ENCODE measurements around the gene ARHGEF37.
"Not testable (repeated sequence)": the region's sequence is repeated elsewhere in the genome, so short reads cannot be mapped to it uniquely, and the experiment has no call there.

The ARHGEF37 gene

DNA sequence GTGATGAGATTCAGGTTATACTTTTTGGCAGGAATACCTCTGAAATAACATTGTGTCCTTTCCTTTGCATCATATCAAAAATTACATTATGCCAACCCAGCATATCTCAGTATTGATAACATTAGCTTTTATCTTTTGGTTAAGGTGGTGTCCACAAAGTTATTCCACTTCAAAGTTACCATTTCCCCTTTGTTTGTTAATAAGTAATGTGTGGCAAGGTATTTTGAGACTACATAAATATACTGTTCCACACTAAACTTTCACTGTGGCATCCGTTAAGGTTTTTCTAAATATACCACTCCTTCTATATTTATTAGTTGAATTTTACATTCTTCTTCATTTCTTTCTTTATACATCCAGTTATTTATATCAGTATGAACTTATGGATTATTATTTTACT, 14.1 kb upstream of the ARHGEF37 start:
- DNase-seq: no peak

DNA sequence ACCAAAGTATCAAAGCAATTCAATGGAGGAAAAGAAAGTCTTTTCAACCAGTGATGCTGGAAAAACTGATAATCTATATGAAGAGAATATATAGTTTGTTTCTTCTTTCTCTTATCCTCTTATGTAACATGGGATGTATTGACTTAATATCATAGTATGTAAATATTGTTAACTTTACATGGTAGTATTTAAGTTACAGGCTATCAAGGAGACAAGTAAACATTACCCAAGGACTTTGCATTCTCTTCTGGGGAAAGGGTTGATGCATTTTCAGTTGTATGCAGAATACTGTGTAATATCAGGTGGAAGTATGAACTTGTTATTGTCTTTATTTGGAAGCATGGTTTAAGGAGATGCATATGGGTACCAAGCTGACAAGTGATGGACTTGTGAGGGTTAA, 9.1 kb upstream of the ARHGEF37 start:
- no peak for DNase-seq

DNA sequence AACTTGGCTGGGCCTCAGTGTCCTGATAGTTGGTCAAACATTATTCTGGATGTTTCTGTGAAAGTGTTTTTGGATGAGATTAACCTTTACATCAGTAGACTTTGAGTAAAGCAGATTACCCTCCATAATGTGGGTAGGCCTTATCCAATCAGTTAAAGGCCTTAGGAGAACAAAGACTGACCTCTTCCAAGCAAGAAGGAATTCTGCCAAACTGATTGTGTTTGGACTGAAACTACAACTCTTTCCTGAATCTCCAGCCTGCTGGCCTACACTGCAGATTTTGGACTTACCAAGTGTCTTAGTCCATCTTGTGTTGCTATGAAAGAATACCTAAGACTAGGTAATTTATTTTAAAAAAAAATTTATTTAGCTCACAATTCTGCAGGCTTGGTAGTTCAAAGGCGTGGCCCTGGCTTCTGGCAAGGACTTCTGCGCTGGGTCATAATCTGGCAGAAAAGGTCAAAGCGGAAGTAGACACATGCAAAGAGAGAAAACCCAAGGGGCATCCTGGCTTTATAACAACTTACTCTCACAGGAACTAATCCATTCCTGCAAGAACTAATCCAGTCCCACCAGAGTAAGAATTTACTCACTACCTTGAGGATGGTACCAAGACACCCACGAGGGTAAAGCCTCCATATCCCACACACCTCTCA, 8.6 kb upstream of the ARHGEF37 start:
- no peak for DNase-seq

DNA sequence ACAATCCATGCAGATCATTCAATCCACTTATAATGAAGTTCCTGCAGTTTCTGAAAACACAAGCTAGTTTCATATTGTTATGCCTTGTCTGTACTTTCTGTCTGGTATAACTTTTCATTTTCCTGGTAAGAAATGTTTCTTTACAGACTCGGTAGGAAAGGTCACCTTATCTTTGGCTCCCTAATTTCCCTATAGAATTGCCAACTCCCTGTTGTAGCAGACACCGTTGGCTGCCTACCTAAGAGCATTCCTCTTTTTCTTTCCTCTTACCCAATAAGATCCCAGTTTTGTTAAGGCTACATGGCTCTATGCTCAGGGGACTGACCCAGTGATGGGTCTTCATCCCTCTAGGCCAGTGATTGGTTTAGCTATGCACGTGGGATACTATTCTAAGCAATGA, 6.2 kb upstream of the ARHGEF37 start:
- DNase-seq: no peak

DNA sequence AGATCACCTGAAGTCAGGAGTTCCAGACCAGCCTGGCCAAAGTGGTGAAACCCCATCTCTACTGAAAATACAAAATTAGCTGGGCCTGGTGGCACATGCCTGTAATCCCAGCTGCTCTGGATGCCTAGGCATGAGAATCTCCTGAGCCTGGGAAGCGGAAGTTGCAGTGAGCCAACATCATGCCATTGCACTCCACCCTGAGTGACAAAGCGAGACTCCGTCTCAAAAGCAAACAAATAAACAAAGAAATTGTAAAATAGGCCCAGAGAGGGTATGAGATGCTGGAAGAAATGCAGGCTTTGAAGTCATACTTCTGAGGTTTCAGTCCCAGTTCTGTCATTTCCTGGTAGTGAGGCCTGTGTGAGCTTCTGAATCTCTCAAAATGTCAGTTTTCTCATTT, 5.3 kb upstream of the ARHGEF37 start:
- DNase-seq: no peak

DNA sequence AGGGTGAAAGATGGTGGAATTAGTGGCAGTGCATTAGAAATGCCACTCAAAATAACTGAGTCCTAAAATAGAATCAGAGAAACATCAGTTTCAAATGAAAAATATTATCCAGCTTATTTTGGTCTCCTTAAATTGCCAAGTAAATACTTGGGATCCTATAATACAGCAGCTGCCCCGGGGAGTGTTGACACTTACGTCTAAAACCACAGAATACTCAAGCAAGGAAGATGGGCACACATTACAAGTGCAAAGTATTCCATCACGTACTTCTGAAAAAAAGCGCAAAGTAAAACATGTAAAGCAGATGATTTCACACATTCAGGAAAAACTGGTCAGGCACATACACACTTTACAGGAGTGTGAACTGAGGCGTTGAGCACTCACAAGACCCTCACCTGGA, 2.4 kb upstream of the ARHGEF37 start:
- DNase-seq: no peak

DNA sequence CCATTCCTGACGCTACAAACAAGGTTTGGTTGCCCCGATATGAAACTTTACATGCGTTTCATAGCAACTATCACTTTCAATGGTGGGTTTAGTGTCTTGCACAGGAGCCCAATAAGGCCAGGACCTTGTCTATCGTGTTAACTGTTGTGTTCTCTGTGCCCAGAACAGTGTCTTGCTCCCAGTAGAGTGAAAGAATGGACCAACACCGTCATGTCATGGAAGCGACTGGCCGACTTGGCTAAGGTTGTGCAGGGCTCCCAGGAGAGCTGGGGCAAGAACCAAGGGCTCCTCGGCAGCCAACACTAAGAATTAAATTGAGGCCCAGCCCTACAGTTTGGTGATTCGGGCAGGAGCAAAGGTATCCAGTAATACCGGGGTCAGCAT, 498 bp upstream of the ARHGEF37 start:
- DNase-seq: no peak

DNA sequence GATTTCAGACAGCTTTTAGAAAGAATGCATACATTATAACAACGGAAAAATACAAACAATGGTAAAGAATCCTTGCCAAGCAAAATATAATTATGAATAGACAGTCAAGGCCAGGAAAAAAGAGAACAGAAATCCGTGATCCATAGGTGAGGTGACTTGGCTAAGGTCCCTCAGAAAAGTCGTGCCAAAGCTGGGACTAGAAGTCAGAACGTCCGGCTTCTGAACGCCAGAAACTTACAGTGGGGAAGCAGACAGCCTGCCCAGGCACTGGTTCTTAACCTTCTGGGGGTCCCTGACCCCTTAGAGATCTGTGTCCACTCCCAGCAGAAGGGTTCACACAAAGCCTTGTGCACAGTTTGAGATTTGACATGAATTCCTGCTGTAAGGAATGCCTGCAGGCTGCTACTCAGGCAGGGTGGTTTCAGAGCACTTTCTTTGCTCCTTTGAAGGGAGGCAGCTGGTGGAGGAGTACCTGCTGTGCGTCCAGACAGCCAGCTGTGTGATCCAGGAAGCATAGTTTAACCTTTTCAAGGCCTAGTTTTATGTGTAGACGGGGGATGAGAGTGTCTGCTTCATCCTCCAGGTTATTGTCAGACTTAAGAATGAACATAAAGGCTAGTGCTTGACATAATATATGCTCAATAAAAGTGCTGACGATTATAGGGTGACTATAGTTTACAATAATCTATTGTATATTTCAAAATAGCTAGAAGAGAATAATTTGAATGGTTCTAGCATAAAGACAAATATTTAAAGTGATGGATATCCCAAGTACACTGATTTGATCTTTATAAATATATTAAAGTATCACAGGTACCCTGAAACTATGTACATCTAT, 852 bp downstream of the ARHGEF37 start:
- peak; percentile 62 for DNase-seq

DNA sequence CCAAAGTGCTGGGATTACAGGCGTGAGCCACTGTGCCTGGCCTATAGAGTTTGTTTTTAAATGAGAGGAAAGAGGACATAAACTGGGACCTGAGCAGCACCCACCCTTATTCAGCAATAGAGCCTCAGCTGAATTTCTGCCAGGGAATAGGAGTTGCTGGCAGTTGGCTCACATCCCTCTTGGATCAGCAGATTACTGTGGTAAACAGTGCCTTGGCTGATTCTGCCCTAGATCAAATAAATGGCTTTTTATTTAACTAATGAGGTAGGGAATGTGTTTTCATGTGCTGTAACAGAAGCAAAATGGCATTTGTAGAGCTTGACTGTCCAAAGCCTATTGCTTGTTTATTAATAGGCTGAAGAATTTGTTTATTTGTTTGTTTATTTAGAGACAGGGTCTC, 2.1 kb downstream of the ARHGEF37 start:
- DNase-seq: peak; percentile 80

DNA sequence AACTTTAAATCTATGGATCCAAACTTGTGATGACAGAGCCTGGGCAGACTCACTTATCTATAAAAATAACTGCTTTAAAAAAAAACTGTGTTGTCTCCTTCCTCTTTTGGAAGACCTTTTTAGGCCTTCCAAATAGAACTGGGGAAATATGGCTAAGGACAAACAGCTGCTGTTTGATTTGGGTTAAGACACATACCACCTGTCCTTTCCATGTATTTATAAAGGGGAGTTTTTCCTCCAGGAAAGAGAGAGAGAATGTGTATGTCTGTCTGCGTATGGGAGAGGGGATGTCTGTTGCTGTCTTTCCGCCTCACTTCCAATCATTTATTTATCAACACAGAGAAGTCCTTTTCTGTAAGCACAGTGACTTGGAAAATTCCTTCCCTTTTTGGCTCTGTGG, 2.8 kb downstream of the ARHGEF37 start:
- no peak for DNase-seq

DNA sequence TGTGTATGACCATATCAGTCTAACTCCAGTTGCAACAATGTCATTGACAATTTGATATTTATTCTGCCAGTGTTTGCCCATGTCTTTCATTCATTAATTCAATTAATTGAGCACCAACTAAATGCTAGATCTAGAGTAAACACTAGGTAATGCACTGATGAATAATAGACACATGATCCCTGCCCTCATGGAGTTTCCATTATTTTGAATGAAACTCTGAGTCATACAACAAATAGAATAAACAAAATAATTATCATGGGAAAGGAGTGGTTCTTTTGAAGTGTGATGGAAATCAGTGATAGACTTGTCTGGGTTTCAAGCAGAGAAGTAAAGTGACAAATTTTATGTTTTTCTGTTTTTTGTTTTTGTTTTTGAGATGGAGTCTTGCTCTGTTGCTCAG, 4.6 kb downstream of the ARHGEF37 start:
- no peak for DNase-seq

DNA sequence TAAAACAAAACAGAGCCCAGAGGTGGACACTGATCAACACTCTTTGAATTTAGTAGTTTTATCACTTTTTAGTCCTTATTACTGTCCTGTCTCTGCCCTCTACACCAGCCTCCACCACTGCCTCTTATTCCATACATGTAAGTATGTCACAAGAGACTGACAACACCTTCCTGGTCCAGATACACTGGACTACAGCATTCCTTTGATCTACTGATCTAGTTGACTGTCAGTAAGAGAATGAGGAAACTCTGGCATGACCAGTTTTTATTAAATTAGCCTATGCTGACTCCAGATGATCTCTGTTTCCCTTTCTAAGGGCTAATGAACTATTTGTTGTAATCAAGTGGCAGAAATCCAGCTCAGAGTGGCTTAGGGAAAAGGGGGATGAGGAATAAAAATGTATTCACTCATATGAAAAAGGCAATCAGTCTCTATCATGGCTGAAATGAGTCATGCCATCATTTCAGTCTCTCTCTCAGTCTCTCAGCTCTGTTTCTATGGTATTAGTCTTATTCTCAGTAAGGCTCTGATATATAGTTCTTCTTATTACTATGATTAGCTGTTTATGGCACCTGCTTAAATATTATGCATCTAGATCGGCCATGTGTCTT, 5.5 kb downstream of the ARHGEF37 start:
- no peak for DNase-seq

DNA sequence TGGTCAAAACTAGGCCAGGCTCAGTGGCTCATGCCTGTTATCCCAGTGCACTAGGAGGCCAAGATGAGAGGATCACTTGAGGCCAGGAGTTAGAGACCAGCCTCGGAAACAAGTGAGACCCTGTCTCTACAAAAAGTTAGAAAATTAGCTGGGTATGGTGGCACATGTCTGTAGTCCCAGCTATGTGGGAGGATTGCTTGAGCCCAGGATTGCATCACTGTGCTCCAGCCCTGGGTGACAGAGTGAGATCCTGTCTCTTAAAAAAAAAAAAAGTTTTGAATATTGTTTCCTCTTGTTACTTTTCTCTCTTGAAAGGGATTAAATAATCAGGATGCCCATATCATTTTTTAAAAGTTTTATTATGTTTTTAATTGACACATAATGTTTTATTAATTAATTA, 7.6 kb downstream of the ARHGEF37 start:
- DNase-seq: no peak

DNA sequence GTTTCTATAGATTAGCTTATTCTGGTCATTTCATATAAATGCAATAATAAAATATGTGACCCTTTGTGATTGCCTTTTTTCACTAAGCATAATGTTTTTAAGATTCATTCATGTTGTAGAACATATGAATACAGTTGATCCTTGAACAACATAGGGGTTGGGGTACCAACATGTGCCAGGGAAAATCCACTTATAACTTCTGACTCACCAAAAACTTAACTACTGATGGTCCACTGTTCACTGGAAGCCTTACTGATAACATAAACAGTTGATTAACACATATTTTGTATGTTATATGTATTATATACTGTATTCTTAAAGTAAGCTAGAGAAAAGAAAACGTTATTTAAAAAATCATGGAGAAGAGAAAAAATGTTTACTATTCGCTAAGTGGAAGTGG, 12.1 kb downstream of the ARHGEF37 start:
- DNase-seq: no peak

DNA sequence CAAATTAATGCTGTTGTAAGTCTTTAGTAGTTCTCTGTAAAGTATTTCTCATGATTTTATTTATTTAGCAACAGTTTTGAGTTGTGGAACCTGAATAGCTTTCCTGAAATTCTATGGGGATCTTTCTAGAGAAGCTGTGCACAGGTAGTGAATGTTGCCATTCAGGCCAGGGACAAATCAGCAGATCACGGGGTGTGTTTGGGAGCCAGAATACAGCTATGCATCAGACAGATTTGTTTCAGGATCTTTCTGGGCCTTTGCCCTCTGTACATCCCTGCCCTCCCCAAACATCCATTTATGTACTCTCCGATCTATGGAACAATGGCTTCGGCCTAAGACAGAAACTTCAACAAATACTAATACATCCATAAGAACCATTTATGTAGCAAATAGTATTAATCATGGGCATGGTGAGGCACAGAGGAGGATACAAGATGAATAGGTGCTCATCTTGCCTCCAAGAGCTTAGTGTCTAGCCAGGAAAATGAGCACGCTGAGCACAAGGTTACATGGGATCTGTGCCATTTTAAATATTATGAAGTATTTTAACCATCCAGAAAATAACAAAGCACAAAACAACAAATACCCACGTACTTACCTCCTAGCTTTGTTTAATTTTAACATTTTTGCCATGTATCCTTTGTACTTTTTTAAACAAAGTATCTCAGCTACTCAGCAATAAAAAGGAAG, 13.1 kb downstream of the ARHGEF37 start:
- no peak for DNase-seq

DNA sequence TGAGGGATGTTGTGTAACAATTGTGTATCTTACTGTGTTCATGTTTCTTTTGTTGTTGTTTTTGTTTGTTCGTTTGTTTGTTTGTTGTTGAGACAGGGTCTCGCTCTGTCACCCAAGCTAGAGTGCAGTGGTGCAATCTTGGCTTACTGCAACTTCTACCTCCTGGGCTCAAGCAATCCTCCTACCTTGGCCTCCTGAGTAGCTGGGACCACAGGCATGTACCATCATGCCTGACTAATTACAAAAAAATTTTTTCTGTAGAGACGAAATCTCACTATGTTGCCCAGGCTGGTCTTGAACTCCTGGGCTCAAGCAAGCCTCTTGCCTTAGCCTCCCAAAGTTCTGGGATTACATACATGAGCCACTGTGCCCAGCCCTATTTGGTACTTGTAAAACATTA, 13.8 kb downstream of the ARHGEF37 start:
- DNase-seq: not testable (repeated sequence)

DNA sequence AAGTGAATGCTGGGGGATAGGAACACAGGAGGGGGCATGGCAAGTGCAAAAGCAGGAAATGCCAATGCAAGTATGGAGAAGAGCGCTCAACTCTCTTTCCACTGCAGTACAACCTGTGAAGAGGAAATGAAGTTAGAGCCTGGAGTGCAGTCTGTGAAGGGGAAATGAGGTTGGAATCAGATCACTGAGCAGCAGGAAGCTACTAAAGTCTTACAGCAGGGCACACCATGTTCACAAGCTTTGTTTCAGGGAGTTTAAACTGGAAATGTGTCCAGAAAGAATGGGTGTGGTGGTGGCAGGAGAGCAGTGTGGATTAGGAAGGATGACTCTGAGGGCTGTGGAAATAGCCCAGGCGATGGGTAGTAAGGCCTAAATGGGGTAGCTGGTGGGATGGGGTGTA, 15.4 kb downstream of the ARHGEF37 start:
- DNase-seq: no peak

DNA sequence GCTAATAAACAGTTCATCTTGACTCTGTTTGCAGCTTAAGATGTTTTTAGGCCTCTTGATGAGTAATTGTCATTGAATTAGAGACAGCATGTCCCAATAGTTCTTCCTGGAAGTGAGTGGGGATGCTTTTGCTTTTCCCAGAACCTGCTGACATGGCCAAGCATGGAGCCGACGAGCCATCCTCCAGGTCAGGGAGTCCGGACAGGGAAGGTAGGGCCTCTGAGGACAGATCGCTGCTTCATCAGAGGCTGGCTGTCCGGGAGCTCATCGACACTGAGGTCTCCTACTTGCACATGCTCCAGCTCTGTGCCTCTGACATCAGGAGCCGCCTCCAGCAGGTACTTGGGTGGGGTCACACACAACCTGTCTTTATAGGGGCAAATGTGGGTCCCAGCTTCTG, 16.3 kb downstream of the ARHGEF37 start:
- no peak for DNase-seq

DNA sequence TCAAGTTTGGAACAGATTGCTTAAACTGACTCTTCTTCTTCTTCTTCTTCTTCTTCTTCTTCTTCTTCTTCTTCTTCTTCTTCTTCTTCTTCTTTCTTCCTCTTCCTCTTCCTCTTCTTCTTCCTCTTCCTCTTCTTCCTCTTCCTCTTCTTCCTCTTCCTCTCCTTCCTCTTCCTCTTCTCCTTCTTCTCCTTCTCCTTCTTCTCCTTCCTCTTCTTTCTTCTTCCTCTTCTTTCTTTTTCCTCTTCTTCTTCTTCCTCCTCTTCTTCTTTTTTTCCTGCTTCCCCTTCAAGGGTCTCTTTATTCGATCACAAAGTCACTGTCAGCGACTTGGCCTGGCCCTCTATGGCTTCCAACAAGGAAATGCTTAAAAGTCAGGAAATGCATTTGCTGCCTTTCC, 16.9 kb downstream of the ARHGEF37 start:
- DNase-seq: not testable (repeated sequence)

DNA sequence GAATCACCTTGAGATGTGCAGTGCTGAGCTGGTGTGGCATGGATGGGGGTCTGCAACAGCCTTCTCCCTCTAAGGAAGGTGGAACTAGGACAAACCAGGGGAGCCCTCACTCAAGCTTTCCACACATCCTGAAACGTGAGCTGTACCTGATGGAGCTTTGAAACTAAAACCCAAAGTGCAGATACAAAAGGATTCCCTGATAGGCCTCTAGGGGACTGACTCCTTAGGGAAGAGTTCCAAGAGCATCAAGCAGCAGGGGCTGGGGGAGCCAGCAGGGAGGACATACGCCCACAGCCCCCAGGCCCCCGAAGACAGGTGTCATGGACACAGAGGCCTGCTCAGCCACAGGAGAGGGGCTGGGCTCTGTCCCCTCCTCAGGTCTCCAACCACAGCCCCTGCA, 17.7 kb downstream of the ARHGEF37 start:
- no peak for DNase-seq

DNA sequence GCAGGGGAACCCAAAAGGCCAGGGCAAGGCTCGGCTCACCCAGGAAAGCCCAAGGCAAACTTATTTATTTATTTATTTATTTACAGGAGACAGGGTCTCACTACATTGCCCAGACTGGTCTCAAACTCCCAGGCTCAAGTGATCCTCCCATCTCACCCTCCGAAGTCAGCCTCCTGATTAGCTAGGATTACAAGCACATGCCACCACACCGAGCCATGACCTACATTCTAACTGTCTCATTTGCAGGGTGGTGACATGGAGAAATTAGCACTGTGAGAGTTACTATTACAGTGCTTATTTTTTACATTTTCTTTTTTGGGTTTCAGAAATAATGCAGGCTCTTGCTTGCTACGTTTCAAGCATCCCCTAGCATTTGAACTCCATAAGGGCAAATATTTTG, 18.1 kb downstream of the ARHGEF37 start:
- no peak for DNase-seq

DNA sequence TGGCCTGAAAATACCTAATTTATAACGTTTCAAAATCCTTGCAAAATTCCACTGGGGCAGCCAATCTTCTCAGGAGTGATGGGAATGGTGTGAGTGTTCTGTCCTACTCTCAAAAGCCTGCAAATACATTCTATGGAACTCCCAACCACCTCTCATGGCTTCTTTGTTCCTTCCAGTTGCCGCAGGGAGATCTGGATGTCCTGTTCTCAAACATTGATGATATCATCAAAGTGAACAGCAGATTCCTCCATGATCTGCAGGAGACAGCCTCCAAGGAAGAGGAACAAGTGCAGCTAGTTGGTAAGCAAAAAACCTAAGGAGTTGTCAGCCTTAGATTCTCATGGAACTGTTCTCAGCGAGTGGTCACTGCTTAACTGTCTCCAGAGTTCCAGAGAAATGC, 19.6 kb downstream of the ARHGEF37 start:
- no peak for DNase-seq

DNA sequence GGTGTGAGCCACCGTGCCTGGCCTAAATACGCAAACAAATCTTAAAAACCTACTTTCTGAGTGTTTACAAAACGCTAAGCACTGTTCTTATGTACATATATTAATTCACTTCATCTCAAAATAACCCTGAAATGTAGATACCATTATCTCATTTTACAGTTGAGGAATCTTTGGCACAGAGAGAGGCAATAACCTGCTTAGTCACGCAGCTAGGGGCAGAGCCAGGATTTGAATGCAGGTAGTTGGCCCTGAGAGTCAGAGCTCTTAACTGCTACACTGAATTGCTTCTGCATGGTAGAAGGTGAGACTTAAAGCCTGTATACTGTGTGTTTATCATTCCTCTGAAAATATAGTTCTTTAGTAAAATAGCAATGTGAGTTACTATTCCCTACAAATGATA, 21.9 kb downstream of the ARHGEF37 start:
- no peak for DNase-seq

DNA sequence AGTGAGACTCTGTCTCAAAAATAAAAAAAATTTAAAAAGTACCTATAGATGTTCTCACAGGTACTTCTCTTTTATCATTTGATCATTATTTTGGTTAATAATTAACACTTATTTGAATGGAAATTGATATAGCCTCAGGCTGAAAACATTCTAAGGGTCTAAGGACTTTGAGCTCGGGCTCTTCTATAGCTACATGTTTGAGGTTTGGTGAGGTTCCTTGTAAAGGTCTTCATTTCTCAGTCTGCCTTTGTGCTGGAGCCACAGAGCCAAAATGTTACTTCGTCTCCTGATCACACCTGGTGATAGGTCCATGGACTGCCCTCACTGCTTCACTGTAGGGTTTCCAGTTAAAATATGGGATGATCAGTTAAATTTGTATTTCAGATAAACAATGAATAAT, 22.6 kb downstream of the ARHGEF37 start:
- no peak for DNase-seq

All from NCI-H345 (cell line).